Mesendoderm (in vitro differentiated cells): ENCODE data around the gene DCHS1.
A peak's percentile ranks its signal among the peaks of the same experiment; 100 is the strongest.

ENCODE experiments used
- DNase-seq: peaks from one replicate; pipeline ENCODE4 v3.0.0; 2013
- H2AK5ac ChIP-seq: 2 replicates; pipeline ENCODE4 v1.6.1; 2013; ENCODE audit warnings: low read length, inconsistent platforms
- H2BK120ac ChIP-seq: 2 replicates; pipeline ENCODE4 v1.6.1; 2013; ENCODE audit warnings: low read depth, mild to moderate bottlenecking, low read length, moderate library complexity, mixed read lengths
- H2BK15ac ChIP-seq: replicated peaks from 2 replicates; pipeline ENCODE4 v1.6.1; 2013; ENCODE audit warnings: low read depth, mild to moderate bottlenecking, moderate library complexity
- H2BK5ac ChIP-seq: 2 replicates; pipeline ENCODE4 v1.6.1; 2013; ENCODE audit warnings: low read length, inconsistent platforms
- H3K18ac ChIP-seq: 2 replicates; pipeline ENCODE4 v1.6.1; 2013; ENCODE audit warnings: mild to moderate bottlenecking, low read length, mixed read lengths
- H3K23ac ChIP-seq: one replicate; pipeline ENCODE4 v1.6.1; 2013; ENCODE audit warnings: low read length
- H3K27ac ChIP-seq: 2 replicates; pipeline ENCODE4 v1.5.1; 2013; ENCODE audit warnings: low read depth, mild to moderate bottlenecking, inconsistent platforms, low read length, moderate library complexity
- H3K27me3 ChIP-seq: 2 replicates; pipeline ENCODE4 v1.6.1; 2013; ENCODE audit warnings: low read length, control low read depth, mild to moderate bottlenecking, inconsistent platforms; ENCODE audit not compliant: insufficient read depth, poor library complexity
- H3K36me3 ChIP-seq: 2 replicates; pipeline ENCODE4 v1.6.1; 2013; ENCODE audit warnings: low read length, inconsistent platforms; ENCODE audit not compliant: control insufficient read depth, insufficient read depth
- H3K4ac ChIP-seq: one replicate; pipeline ENCODE4 v1.6.1; 2013; ENCODE audit warnings: low read depth, mild to moderate bottlenecking, low read length, moderate library complexity
- H3K4me1 ChIP-seq: 2 replicates; pipeline ENCODE4 v1.6.1; 2013; ENCODE audit warnings: low read depth, low read length, inconsistent platforms; ENCODE audit not compliant: control insufficient read depth
- H3K4me2 ChIP-seq: 2 replicates; pipeline ENCODE4 v1.6.1; 2013; ENCODE audit warnings: low read length
- H3K4me3 ChIP-seq: 2 replicates; pipeline ENCODE4 v1.5.1; 2013; ENCODE audit warnings: mild to moderate bottlenecking, low read length
- H3K56ac ChIP-seq: one replicate; pipeline ENCODE4 v1.6.1; 2013; ENCODE audit warnings: low read length
- H3K79me1 ChIP-seq: 2 replicates; pipeline ENCODE4 v1.6.1; 2013; ENCODE audit warnings: low read length, inconsistent platforms
- H3K79me2 ChIP-seq: 2 replicates; pipeline ENCODE4 v1.6.1; 2013; ENCODE audit warnings: mild to moderate bottlenecking, low read length; ENCODE audit not compliant: control insufficient read depth, insufficient read depth
- H3K9ac ChIP-seq: 2 replicates; pipeline ENCODE4 v1.6.1; 2013; ENCODE audit warnings: low read length, inconsistent platforms
- H4K5ac ChIP-seq: one replicate; pipeline ENCODE4 v1.6.1; 2013; ENCODE audit warnings: low read length
- H4K8ac ChIP-seq: one replicate; pipeline ENCODE4 v1.6.1; 2013; ENCODE audit warnings: low read depth, mild to moderate bottlenecking, control low read depth, low read length, moderate library complexity
- WGBS: extraction: QIAGEN DNeasy Blood & Tissue Kit; methylation state at CpG from one replicate; pipeline ENCODE4 v1.1.7; 2013; ENCODE audit warnings: low lambda C conversion rate, missing lambda C conversion rate; ENCODE audit not compliant: insufficient coverage; ENCODE audit errors: extremely low coverage; 5-methylcytosine and 5-hydroxymethylcytosine counted together

DCHS1 gene

GRCh38 chr11:6654281-6655019 is 1.2 kb downstream of the DCHS1 start:
- DNase-seq = no peak
- Histone ChIP-seq H2AK5ac (no peak overlapping the region), H3K27me3 (peaks cover 6% of the 10 kb centered on the region), H3K36me3 (no peaks in the 10 kb centered on the region), H3K79me1 (no peaks in the 10 kb centered on the region), H3K27ac (no peak overlapping the region), H2BK15ac (no peak overlapping the region), H3K4me1 (peaks cover 5% of the 10 kb centered on the region), H2BK120ac (no peak overlapping the region), H3K4ac (no peak overlapping the region), H4K8ac (no peak overlapping the region), H3K18ac (no peak overlapping the region), H3K79me2 (no peaks in the 10 kb centered on the region), H4K5ac (no peak overlapping the region), H3K4me3 (no peak overlapping the region), H3K23ac (no peak overlapping the region), H3K56ac (peak overlapping the region; percentile 75), H3K4me2 (no peak overlapping the region), H3K9ac (no peak overlapping the region), H2BK5ac (no peak overlapping the region)
- WGBS = no CpG with 5 or more reads among the region's 9 CpGs

- Histone ChIP-seq H2BK5ac (no peak overlapping the region), H2AK5ac (no peak overlapping the region), H2BK120ac (no peak overlapping the region), H3K36me3 (no peaks in the 10 kb centered on the region), H4K5ac (no peak overlapping the region), H3K79me1 (no peaks in the 10 kb centered on the region), H3K4ac (no peak overlapping the region), H3K9ac (no peak overlapping the region), H3K27me3 (peaks cover 6% of the 10 kb centered on the region), H3K18ac (no peak overlapping the region), H3K23ac (no peak overlapping the region), H4K8ac (no peak overlapping the region), H3K4me3 (no peak overlapping the region), H3K4me2 (no peak overlapping the region), H3K4me1 (peaks cover 5% of the 10 kb centered on the region), H3K56ac (no peak overlapping the region), H3K27ac (no peak overlapping the region), H2BK15ac (no peak overlapping the region), H3K79me2 (no peaks in the 10 kb centered on the region)
- no peak for DNase-seq
- 100% methylated on average over 1 of the region's 2 CpGs for WGBS
These were observed 2.0 kb downstream of the DCHS1 start for GRCh38 chr11:6653656-6654055.

GRCh38 chr11:6653097-6653496 is 2.5 kb downstream of the DCHS1 start:
- H3K27ac ChIP-seq = no peak overlapping the region
- DNase-seq = no peak
- H4K8ac ChIP-seq = no peak overlapping the region
- peaks cover 6% of the 10 kb centered on the region for H3K27me3 ChIP-seq
- H3K18ac ChIP-seq = no peak overlapping the region
- H3K9ac ChIP-seq = no peak overlapping the region
- H3K4me1 ChIP-seq = peaks cover 5% of the 10 kb centered on the region
- H3K56ac ChIP-seq = no peak overlapping the region
- H2BK120ac ChIP-seq = no peak overlapping the region
- no peak overlapping the region for H2AK5ac ChIP-seq
- H3K79me1 ChIP-seq = no peaks in the 10 kb centered on the region
- no peak overlapping the region for H4K5ac ChIP-seq
- no peaks in the 10 kb centered on the region for H3K36me3 ChIP-seq
- no peaks in the 10 kb centered on the region for H3K79me2 ChIP-seq
- no peak overlapping the region for H3K23ac ChIP-seq
- no CpG with 5 or more reads among the region's 1 CpG for WGBS
- H3K4ac ChIP-seq = no peak overlapping the region
- no peak overlapping the region for H2BK5ac ChIP-seq
- no peak overlapping the region for H3K4me3 ChIP-seq
- H2BK15ac ChIP-seq = no peak overlapping the region
- H3K4me2 ChIP-seq = no peak overlapping the region

GRCh38 chr11:6652182-6652581 is 3.4 kb downstream of the DCHS1 start:
- no peak for DNase-seq
- Histone ChIP-seq H3K27me3 (peaks cover 4% of the 10 kb centered on the region), H3K27ac (no peak overlapping the region), H3K79me1 (no peaks in the 10 kb centered on the region), H3K9ac (no peak overlapping the region), H3K4ac (no peak overlapping the region), H2AK5ac (no peak overlapping the region), H3K4me2 (no peak overlapping the region), H3K23ac (no peak overlapping the region), H2BK15ac (no peak overlapping the region), H4K8ac (no peak overlapping the region), H2BK5ac (no peak overlapping the region), H3K56ac (no peak overlapping the region), H3K18ac (no peak overlapping the region), H3K79me2 (no peaks in the 10 kb centered on the region), H3K4me1 (peaks cover 5% of the 10 kb centered on the region), H3K36me3 (no peaks in the 10 kb centered on the region), H4K5ac (no peak overlapping the region), H3K4me3 (no peak overlapping the region), H2BK120ac (no peak overlapping the region)
- no CpG with 5 or more reads among the region's 3 CpGs for WGBS

GRCh38 chr11:6650980-6651379 is 4.6 kb downstream of the DCHS1 start:
- peaks cover 8% of the 10 kb centered on the region for H3K4me1 ChIP-seq
- H3K4me2 ChIP-seq = no peak overlapping the region
- H3K36me3 ChIP-seq = no peaks in the 10 kb centered on the region
- H3K27me3 ChIP-seq = no peaks in the 10 kb centered on the region
- H3K9ac ChIP-seq = no peak overlapping the region
- H3K79me2 ChIP-seq = no peaks in the 10 kb centered on the region
- DNase-seq = no peak
- no CpG with 5 or more reads among the region's 6 CpGs for WGBS
- no peak overlapping the region for H2BK5ac ChIP-seq
- no peak overlapping the region for H4K5ac ChIP-seq
- H3K27ac ChIP-seq = no peak overlapping the region
- H3K79me1 ChIP-seq = no peaks in the 10 kb centered on the region
- no peak overlapping the region for H3K4ac ChIP-seq
- H2AK5ac ChIP-seq = no peak overlapping the region
- no peak overlapping the region for H3K4me3 ChIP-seq
- no peak overlapping the region for H2BK120ac ChIP-seq
- H2BK15ac ChIP-seq = no peak overlapping the region
- no peak overlapping the region for H3K56ac ChIP-seq
- no peak overlapping the region for H3K23ac ChIP-seq
- no peak overlapping the region for H3K18ac ChIP-seq
- no peak overlapping the region for H4K8ac ChIP-seq

GRCh38 chr11:6650104-6650503 is 5.5 kb downstream of the DCHS1 start:
- Histone ChIP-seq H3K4ac (no peak overlapping the region), H3K23ac (no peak overlapping the region), H3K4me1 (peaks cover 8% of the 10 kb centered on the region), H2AK5ac (no peak overlapping the region), H3K4me3 (no peak overlapping the region), H3K18ac (no peak overlapping the region), H2BK5ac (no peak overlapping the region), H3K4me2 (no peak overlapping the region), H4K8ac (no peak overlapping the region), H3K27ac (no peak overlapping the region), H2BK120ac (no peak overlapping the region), H3K56ac (no peak overlapping the region), H3K27me3 (no peaks in the 10 kb centered on the region), H3K36me3 (no peaks in the 10 kb centered on the region), H3K9ac (no peak overlapping the region), H4K5ac (no peak overlapping the region), H3K79me2 (no peaks in the 10 kb centered on the region), H2BK15ac (no peak overlapping the region), H3K79me1 (no peaks in the 10 kb centered on the region)
- no peak for DNase-seq
